Fibroblast of pulmonary artery (primary cell): ENCODE measurements around the gene MARCO.
A peak's percentile ranks its signal among the peaks of the same experiment; 100 is the strongest.

ENCODE experiments used
- DNase-seq: peaks from one replicate; pipeline ENCODE4 v3.0.0-alpha.2; 2010; ENCODE audit warnings: low read depth
- H3K4me3 ChIP-seq: replicated peaks from 2 replicates; pipeline ENCODE4 v1.5.1; 2011; ENCODE audit warnings: low read depth, mild to moderate bottlenecking, control low read depth, low read length, moderate library complexity
- CTCF ChIP-seq: IDR thresholded peaks from 2 replicates; pipeline ENCODE4 v1.5.1; 2011; ENCODE audit warnings: mild to moderate bottlenecking, control low read depth, low read length, inconsistent platforms; ENCODE audit errors: missing control alignments

MARCO gene

GRCh38 chr2:119006441-119006840 is 64.4 kb downstream of the MARCO start:
- no peak for DNase-seq
- no peak for TF ChIP-seq CTCF

DNA sequence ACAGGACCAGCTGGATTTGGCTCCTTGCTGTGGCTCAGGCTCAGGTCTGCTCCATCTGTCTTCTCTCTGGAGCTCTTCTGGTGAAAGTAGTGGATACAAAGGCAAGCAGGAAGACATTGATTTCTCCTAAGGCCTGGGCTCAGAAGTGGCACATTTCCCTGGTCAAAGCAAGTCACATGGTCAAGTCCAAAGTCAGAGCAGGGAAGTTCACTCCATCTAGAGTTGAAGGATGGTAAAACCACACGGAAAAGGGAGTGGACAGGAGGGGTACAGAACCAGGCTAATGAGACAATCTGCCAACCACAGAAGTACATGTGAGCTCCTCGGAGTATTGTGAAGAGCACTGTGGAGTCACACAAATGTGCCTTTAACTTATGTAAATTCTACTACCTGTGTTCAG is 66.1 kb downstream of the MARCO start:
- no peak for DNase-seq
- no peak overlapping the region for H3K4me3 ChIP-seq
- no peak for TF ChIP-seq CTCF

More at GRCh38 chr2:119006441-119006840, 64.4 kb downstream of the MARCO start:
- H3K4me3 ChIP-seq: no peak overlapping the region

GRCh38 chr2:119009110-119009509 is 67.1 kb downstream of the MARCO start:
- DNase-seq: no peak
- TF ChIP-seq CTCF: no peak
- H3K4me3 ChIP-seq: no peak overlapping the region

- TF ChIP-seq CTCF: no peak
- DNase-seq: no peak
- no peak overlapping the region for H3K4me3 ChIP-seq
These were observed 68.3 kb downstream of the MARCO start for GRCh38 chr2:119010336-119010735.

GRCh38 chr2:119011162-119011909 is 69.3 kb downstream of the MARCO start:
- DNase-seq: peak; percentile 40
- H3K4me3 ChIP-seq: no peak overlapping the region
- peak; percentile 36 for TF ChIP-seq CTCF

- H3K4me3 ChIP-seq: no peak overlapping the region
- no peak for TF ChIP-seq CTCF
- DNase-seq: no peak
These were observed 69.9 kb downstream of the MARCO start for GRCh38 chr2:119011910-119012209.
